Vagina (tissue), 2 donors: ENCODE data around the gene MYO18A.

Experiments used
- CTCF ChIP-seq, 3 experiments: fragments of 450-650 bp in 2 of 3; fragments of 200-600 bp in 1 of 3; sonication (generic) in 1 of 3; IDR thresholded peaks; one replicate each; pipeline ENCODE4 v1.5.1; 2017 to 2019; ENCODE audit warnings: antibody characterized with exemption in 3 of 3, mild to moderate bottlenecking in 2 of 3, moderate library complexity in 2 of 3
- POLR2A ChIP-seq, 2 donors: fragments of 450-650 bp; IDR thresholded peaks; one replicate each; pipeline ENCODE4 v1.6.1; 2017; ENCODE audit warnings: antibody characterized with exemption in 2 of 2, mild to moderate bottlenecking in 2 of 2, moderate library complexity in 2 of 2
- POLR2AphosphoS5 ChIP-seq, 2 donors: sonication (generic); formaldehyde crosslinking; IDR thresholded peaks; one replicate each; pipeline ENCODE4 v1.9.0; 2017; ENCODE audit warnings: antibody characterized with exemption in 2 of 2, mild to moderate bottlenecking in 2 of 2, low read depth in 1 of 2; ENCODE audit not compliant: insufficient read depth in 1 of 2

GRCh38 chr17:29155966-29156338 is 24.2 kb downstream of the MYO18A start:
- TF ChIP-seq CTCF (IDR thresholded peaks at IDR 0.05) (no peak), POLR2AphosphoS5 (IDR thresholded peaks at IDR 0.05; ENCODE audit: insufficient read depth in 1 of 2, low read depth in 1 of 2) (no peak), POLR2A (IDR thresholded peaks at IDR 0.05) (no peak)
